H9 (cell line): ENCODE results near the gene RTTN. TPM values are rescaled to one million over a fixed set of nuclear protein-coding genes. Genes with fewer than 3 reads are reported as not detected.

Source experiments
- DNase-seq: peaks from one replicate; pipeline ENCODE4 v3.0.0-alpha.2; 2017
- H2AFZ ChIP-seq: one replicate; pipeline ENCODE4 v1.6.1; 2013; ENCODE audit warnings: mild to moderate bottlenecking, low read length, control low read depth, moderate library complexity
- H2AK5ac ChIP-seq: 2 replicates; pipeline ENCODE4 v1.6.1; 2013; ENCODE audit warnings: low read length, control low read depth, mixed read lengths; ENCODE audit not compliant: insufficient read length
- H2BK120ac ChIP-seq: one replicate; pipeline ENCODE4 v1.6.1; 2013; ENCODE audit warnings: low read depth, mild to moderate bottlenecking, low read length, control low read depth, inconsistent platforms; ENCODE audit not compliant: poor library complexity, severe bottlenecking
- H2BK12ac ChIP-seq: 2 replicates; pipeline ENCODE4 v1.6.1; 2013; ENCODE audit warnings: low read length, control low read depth, mixed read lengths, low read depth; ENCODE audit not compliant: insufficient read length
- H2BK15ac ChIP-seq: 2 replicates; pipeline ENCODE4 v1.6.1; 2013; ENCODE audit warnings: low read depth, low read length, control low read depth
- H2BK20ac ChIP-seq: one replicate; pipeline ENCODE4 v1.6.1; 2013; ENCODE audit warnings: low read depth, mild to moderate bottlenecking, low read length, control low read depth, inconsistent platforms; ENCODE audit not compliant: poor library complexity, severe bottlenecking
- H2BK5ac ChIP-seq: 2 replicates; pipeline ENCODE4 v1.6.1; 2013; ENCODE audit warnings: low read length, control low read depth, mixed read lengths; ENCODE audit not compliant: insufficient read length
- H3K14ac ChIP-seq: 2 replicates; pipeline ENCODE4 v1.6.1; 2013; ENCODE audit warnings: low read length, control low read depth; ENCODE audit not compliant: insufficient read depth
- H3K18ac ChIP-seq: 2 replicates; pipeline ENCODE4 v1.6.1; 2013; ENCODE audit warnings: low read depth, mild to moderate bottlenecking, mixed read lengths, low read length, control low read depth; ENCODE audit not compliant: insufficient read length
- H3K23ac ChIP-seq: 2 replicates; pipeline ENCODE4 v1.6.1; 2013; ENCODE audit warnings: low read length, control low read depth, mixed read lengths, low read depth; ENCODE audit not compliant: insufficient read length
- H3K23me2 ChIP-seq: 2 replicates; pipeline ENCODE4 v1.6.1; 2013; ENCODE audit warnings: low read depth, mild to moderate bottlenecking, mixed read lengths, low read length, control low read depth; ENCODE audit not compliant: insufficient read length, poor library complexity, severe bottlenecking
- H3K27ac ChIP-seq: 2 replicates; pipeline ENCODE4 v1.5.1; 2013; ENCODE audit warnings: low read length, control low read depth, mixed read lengths, low read depth; ENCODE audit not compliant: insufficient read length
- H3K27me3 ChIP-seq: 2 replicates; pipeline ENCODE4 v1.6.1; 2013; ENCODE audit warnings: low read length, control low read depth, inconsistent platforms; ENCODE audit not compliant: insufficient read depth
- H3K4ac ChIP-seq: 2 replicates; pipeline ENCODE4 v1.6.1; 2013; ENCODE audit warnings: low read depth, mild to moderate bottlenecking, control low read depth, inconsistent platforms, low read length, moderate library complexity
- H3K4me1 ChIP-seq: 2 replicates; pipeline ENCODE4 v1.6.1; 2013; ENCODE audit warnings: low read length, control low read depth, inconsistent platforms; ENCODE audit not compliant: insufficient read depth
- H3K4me2 ChIP-seq: 2 replicates; pipeline ENCODE4 v1.6.1; 2013; ENCODE audit warnings: low read length, control low read depth, mixed read lengths; ENCODE audit not compliant: insufficient read length, insufficient read depth
- H3K56ac ChIP-seq: 2 replicates; pipeline ENCODE4 v1.6.1; 2013; ENCODE audit warnings: low read depth, mild to moderate bottlenecking, mixed read lengths, low read length, control low read depth; ENCODE audit not compliant: insufficient read length
- H3K79me1 ChIP-seq: 2 replicates; pipeline ENCODE4 v1.6.1; 2013; ENCODE audit warnings: low read depth, mild to moderate bottlenecking, moderate library complexity, low read length, control low read depth, inconsistent platforms; ENCODE audit not compliant: insufficient read depth, poor library complexity, severe bottlenecking
- H3K79me2 ChIP-seq: 2 replicates; pipeline ENCODE4 v1.6.1; 2013; ENCODE audit warnings: low read length, control low read depth, inconsistent platforms; ENCODE audit not compliant: insufficient read depth
- H3K9ac ChIP-seq: 2 replicates; pipeline ENCODE4 v1.6.1; 2013; ENCODE audit warnings: low read length, control low read depth, mixed read lengths; ENCODE audit not compliant: insufficient read length; ENCODE audit errors: extremely low read depth
- H3K9me3 ChIP-seq: one replicate; pipeline ENCODE4 v1.6.1; 2013; ENCODE audit warnings: low read depth, low read length, inconsistent platforms; ENCODE audit not compliant: control insufficient read depth
- H3T11ph ChIP-seq: one replicate; pipeline ENCODE4 v1.6.1; 2013; ENCODE audit warnings: mild to moderate bottlenecking, low read length, control low read depth, inconsistent platforms
- H4K20me1 ChIP-seq: one replicate; pipeline ENCODE4 v1.6.1; 2013; ENCODE audit not compliant: control insufficient read depth, insufficient read length, insufficient read depth
- H4K5ac ChIP-seq: 2 replicates; pipeline ENCODE4 v1.6.1; 2013; ENCODE audit warnings: low read depth, mild to moderate bottlenecking, mixed read lengths, low read length, control low read depth; ENCODE audit not compliant: insufficient read length
- H4K8ac ChIP-seq: replicated peaks from 2 replicates; pipeline ENCODE4 v1.6.1; 2013; ENCODE audit warnings: low read length, control low read depth, mixed read lengths, low read depth; ENCODE audit not compliant: insufficient read length
- H4K91ac ChIP-seq: 2 replicates; pipeline ENCODE4 v1.6.1; 2013; ENCODE audit warnings: low read depth, mild to moderate bottlenecking, moderate library complexity, mixed read lengths, low read length, control low read depth; ENCODE audit not compliant: insufficient read length
- H3K27ac Mint-ChIP-seq, 3 experiments: 2 replicates in 2 of 3; 3 replicates in 1 of 3; pipeline ENCODE4 v1.8.0; 2020 to 2021; ENCODE audit warnings: mixed read lengths in 3 of 3, mild to moderate bottlenecking in 1 of 3, moderate library complexity in 1 of 3
- H3K27me3 Mint-ChIP-seq: 2 replicates; pipeline ENCODE4 v1.8.0; 2021; ENCODE audit warnings: low read depth, mild to moderate bottlenecking, moderate library complexity, mixed read lengths
- H3K36me3 Mint-ChIP-seq, 3 experiments: 2 replicates in 2 of 3; 3 replicates in 1 of 3; pipeline ENCODE4 v1.8.0; 2020 to 2021; ENCODE audit warnings: low read depth in 3 of 3, mixed read lengths in 3 of 3; ENCODE audit not compliant: insufficient read depth in 1 of 3
- H3K4me1 Mint-ChIP-seq, 2 experiments: 2 replicates each; pipeline ENCODE4 v1.8.0; 2020; ENCODE audit warnings: mixed read lengths in 2 of 2
- H3K4me3 Mint-ChIP-seq, 2 experiments: 2 replicates in 1 of 2; 3 replicates in 1 of 2; pipeline ENCODE4 v1.8.0; 2020 to 2021; ENCODE audit warnings: mild to moderate bottlenecking in 2 of 2, mixed read lengths in 2 of 2, moderate library complexity in 1 of 2
- H3K9me3 Mint-ChIP-seq, 2 experiments: 2 replicates in 1 of 2; 3 replicates in 1 of 2; pipeline ENCODE4 v1.8.0; 2020; ENCODE audit warnings: mild to moderate bottlenecking in 2 of 2, mixed read lengths in 2 of 2, moderate library complexity in 1 of 2
- WGBS: extraction: QIAGEN DNeasy Blood & Tissue Kit; methylation state at CpG from one replicate; pipeline ENCODE4 v1.1.7; 2013; ENCODE audit warnings: missing lambda C conversion rate, low lambda C conversion rate, mixed read lengths; ENCODE audit not compliant: insufficient read length; ENCODE audit errors: extremely low coverage; 5-methylcytosine and 5-hydroxymethylcytosine counted together
- total RNA-seq: library from RNA; stranded (reverse); gene quantifications from 2 replicates; pipeline ENCODE4 v1.2.1, GENCODE V29; 2021
- TF ChIP-seq, protein P1 (sequence below): fragments of 200-600 bp; sonication (generic); conservative IDR thresholded peaks from 3 replicates; pipeline ENCODE4 v1.8.0; 2021; ENCODE audit warnings: antibody characterized with exemption, mild to moderate bottlenecking

The RTTN gene
- total RNA-seq, 1 experiment from 2014 or later = 17.6 TPM

GRCh38 chr18:69961718-69962117 lies 243.8 kb downstream of the RTTN start:
- Histone ChIP-seq H4K5ac (no peak overlapping the region), H2AFZ (no peak overlapping the region), H3K27me3 (no peaks in the 10 kb centered on the region), H2BK20ac (no peak overlapping the region), H3K79me1 (no peaks in the 10 kb centered on the region), H3K27ac (no peak overlapping the region), H2BK120ac (no peak overlapping the region), H2BK5ac (no peak overlapping the region), H2BK12ac (no peak overlapping the region), H3K23ac (no peak overlapping the region), H3K4me2 (no peak overlapping the region), H3K9me3 (no peaks in the 10 kb centered on the region), H3K79me2 (no peaks in the 10 kb centered on the region), H3K4me1 (no peaks in the 10 kb centered on the region), H2AK5ac (no peak overlapping the region), H4K91ac (no peak overlapping the region), H4K20me1 (no peaks in the 10 kb centered on the region), H4K8ac (no peak overlapping the region), H3K56ac (no peak overlapping the region), H3K14ac (no peak overlapping the region), H3T11ph (no peak overlapping the region), H3K9ac (no peak overlapping the region), H3K23me2 (no peaks in the 10 kb centered on the region), H3K18ac (no peak overlapping the region), H3K4ac (no peak overlapping the region), H2BK15ac (no peak overlapping the region)
- no CpG with 5 or more reads among the region's 3 CpGs for WGBS
- Mint-ChIP-seq H3K36me3 (no peaks in the 10 kb centered on the region), H3K4me3 (no peak overlapping the region), H3K4me1 (no peaks in the 10 kb centered on the region), H3K27ac (no peak overlapping the region), H3K9me3 (no peaks in the 10 kb centered on the region; a peak in 1 of 5 replicates), H3K27me3 (no peaks in the 10 kb centered on the region)
- DNase-seq = no peak
- TF ChIP-seq, protein P1, sequence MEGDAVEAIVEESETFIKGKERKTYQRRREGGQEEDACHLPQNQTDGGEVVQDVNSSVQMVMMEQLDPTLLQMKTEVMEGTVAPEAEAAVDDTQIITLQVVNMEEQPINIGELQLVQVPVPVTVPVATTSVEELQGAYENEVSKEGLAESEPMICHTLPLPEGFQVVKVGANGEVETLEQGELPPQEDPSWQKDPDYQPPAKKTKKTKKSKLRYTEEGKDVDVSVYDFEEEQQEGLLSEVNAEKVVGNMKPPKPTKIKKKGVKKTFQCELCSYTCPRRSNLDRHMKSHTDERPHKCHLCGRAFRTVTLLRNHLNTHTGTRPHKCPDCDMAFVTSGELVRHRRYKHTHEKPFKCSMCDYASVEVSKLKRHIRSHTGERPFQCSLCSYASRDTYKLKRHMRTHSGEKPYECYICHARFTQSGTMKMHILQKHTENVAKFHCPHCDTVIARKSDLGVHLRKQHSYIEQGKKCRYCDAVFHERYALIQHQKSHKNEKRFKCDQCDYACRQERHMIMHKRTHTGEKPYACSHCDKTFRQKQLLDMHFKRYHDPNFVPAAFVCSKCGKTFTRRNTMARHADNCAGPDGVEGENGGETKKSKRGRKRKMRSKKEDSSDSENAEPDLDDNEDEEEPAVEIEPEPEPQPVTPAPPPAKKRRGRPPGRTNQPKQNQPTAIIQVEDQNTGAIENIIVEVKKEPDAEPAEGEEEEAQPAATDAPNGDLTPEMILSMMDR = no peak
